HepG2 (cell line): Measurements from ENCODE around the gene ARFGEF3. TPM values are rescaled to one million over a fixed set of nuclear protein-coding genes. Genes with fewer than 3 reads are reported as not detected.
A peak's percentile ranks its signal among the peaks of the same experiment; 100 is the strongest.

Experiments used
- ATAC-seq: fragments of 200-7000 bp; cut with Tn5 transposase; 3 replicates; pipeline ENCODE4 v1.9.1; 2020; ENCODE audit warnings: mild to moderate bottlenecking, moderate library complexity
- BruUV-seq: library from RNA; stranded (reverse); fragments of 400-500 nt; replicated peaks from 2 replicates; lab custom pipeline; 2021; lab: Mats Ljungman, UMichigan
- CTCF ChIA-PET: fragments of 300-600 bp; formaldehyde crosslinking; extraction: SDS; loops from one replicate; lab custom pipeline; 2021; ENCODE audit warnings: low total read pairs, inconsistent platforms, low intra/inter-chr PET ratio; lab: Yijun Ruan, JAX
- POLR2A ChIA-PET: fragments of 350-600 bp; sonication (Branson Sonifier 250); formaldehyde crosslinking; loops from one replicate; lab custom pipeline; 2020; ENCODE audit warnings: antibody characterized with exemption, inconsistent platforms; lab: Yijun Ruan, JAX
- DNase-seq: peaks from one replicate; pipeline ENCODE4 v3.0.0-alpha.2; 2015; ENCODE audit warnings: low spot score
- FAIRE-seq: peaks from 3 replicates; lab custom pipeline; 2011; peaks lifted over from hg19 to GRCh38; lab: Jason Lieb, UNC
- H2AFZ ChIP-seq: one replicate; pipeline ENCODE4 v1.6.1; 2011; ENCODE audit warnings: low read length, inconsistent platforms
- H3K27ac ChIP-seq: fragments of 300-600 bp; 3 replicates; pipeline ENCODE4 v1.8.0; 2011; ENCODE audit warnings: mixed run types, mild to moderate bottlenecking, mixed read lengths, low read length, inconsistent platforms; ENCODE audit not compliant: insufficient read depth; ENCODE audit errors: extremely low read length
- H3K27me3 ChIP-seq, 2 experiments: fragments of 200-600 bp in 1 of 2; 2 replicates in 1 of 2; 3 replicates in 1 of 2; pipeline versions ENCODE4 v1.6.0 to v1.8.0; 2011; ENCODE audit warnings: low read length in 2 of 2, mild to moderate bottlenecking in 2 of 2, moderate library complexity in 2 of 2, inconsistent platforms in 1 of 2; ENCODE audit not compliant: insufficient read depth in 2 of 2, control insufficient read depth in 1 of 2
- H3K36me3 ChIP-seq, 2 experiments: fragments of 200-600 bp in 1 of 2; replicated peaks in 1 of 2; 2 replicates in 1 of 2; 3 replicates in 1 of 2; pipeline versions ENCODE4 v1.5.1 to v1.8.0; 2011; ENCODE audit warnings: low read length in 2 of 2, inconsistent platforms in 1 of 2; ENCODE audit not compliant: insufficient read depth in 2 of 2, control insufficient read depth in 1 of 2
- H3K4me1 ChIP-seq: 2 replicates; pipeline ENCODE4 v1.5.1; 2012; ENCODE audit warnings: low read length, inconsistent platforms; ENCODE audit not compliant: insufficient read depth
- H3K4me2 ChIP-seq: 2 replicates; pipeline ENCODE4 v1.6.0; 2011; ENCODE audit warnings: low read depth, low read length, inconsistent platforms
- H3K4me3 ChIP-seq, 3 experiments: fragments of 200-600 bp in 1 of 3; sonication (generic), shearing (Covaris generic) in 1 of 3; replicated peaks in 1 of 3; 2 replicates each; pipeline ENCODE4 v1.5.1; 2011 to 2016; ENCODE audit warnings: low read length in 3 of 3, inconsistent platforms in 2 of 3, low read depth in 2 of 3, mild to moderate bottlenecking in 2 of 3, control low read depth in 1 of 3, mixed read lengths in 1 of 3; ENCODE audit not compliant: insufficient read depth in 1 of 3
- H3K79me2 ChIP-seq: one replicate; pipeline ENCODE4 v1.6.1; 2011; ENCODE audit warnings: low read length, inconsistent platforms; ENCODE audit not compliant: insufficient read depth
- H3K9ac ChIP-seq: 2 replicates; pipeline ENCODE4 v1.6.0; 2011; ENCODE audit warnings: mild to moderate bottlenecking, low read depth, low read length, inconsistent platforms; ENCODE audit not compliant: insufficient read depth
- H3K9me3 ChIP-seq: 2 replicates; pipeline ENCODE4 v1.5.1; 2012; ENCODE audit warnings: mild to moderate bottlenecking, low read length
- H4K20me1 ChIP-seq: 2 replicates; pipeline ENCODE4 v1.6.0; 2011; ENCODE audit warnings: inconsistent platforms, mild to moderate bottlenecking, low read length, moderate library complexity; ENCODE audit not compliant: insufficient read depth
- CEBPG ChIP-seq: IDR thresholded peaks from 2 replicates; pipeline ENCODE4 v1.6.1; 2016
- DMAP1 ChIP-seq: IDR thresholded peaks from 2 replicates; pipeline ENCODE4 v1.6.1; 2016
- EEA1 ChIP-seq: sonication (generic); formaldehyde crosslinking; IDR thresholded peaks from 2 replicates; pipeline ENCODE4 v1.5.1; 2020; ENCODE audit warnings: mild to moderate bottlenecking, missing genetic modification reagents, borderline replicate concordance
- EED ChIP-seq: sonication (generic); formaldehyde crosslinking; IDR thresholded peaks from 2 replicates; pipeline ENCODE4 v1.5.0; 2020; ENCODE audit warnings: mild to moderate bottlenecking, missing genetic modification reagents
- GATAD1 ChIP-seq: IDR thresholded peaks from 2 replicates; pipeline ENCODE4 v1.6.1; 2016; ENCODE audit warnings: missing genetic modification reagents, missing compliant biosample characterization
- GZF1 ChIP-seq: sonication (generic); formaldehyde crosslinking; IDR thresholded peaks from 2 replicates; pipeline ENCODE4 v1.5.1; 2020; ENCODE audit warnings: mild to moderate bottlenecking, missing genetic modification reagents
- KAT2B ChIP-seq: fragments of 150-350 bp; IDR thresholded peaks from 2 replicates; pipeline ENCODE4 v1.6.1; 2014; ENCODE audit warnings: low read depth, low read length, borderline replicate concordance
- MED8 ChIP-seq: sonication (generic); formaldehyde crosslinking; IDR thresholded peaks from 2 replicates; pipeline ENCODE4 v1.8.1; 2023; ENCODE audit warnings: mild to moderate bottlenecking, missing genetic modification reagents; ENCODE audit not compliant: insufficient replicate concordance
- MIER2 ChIP-seq: IDR thresholded peaks from 2 replicates; pipeline ENCODE4 v1.6.1; 2016; ENCODE audit warnings: missing biosample characterization, missing genetic modification reagents
- MXD4 ChIP-seq: IDR thresholded peaks from 2 replicates; pipeline ENCODE4 v1.6.1; 2016; ENCODE audit warnings: mild to moderate bottlenecking, missing biosample characterization, missing genetic modification reagents
- MZF1 ChIP-seq: sonication (generic); formaldehyde crosslinking; IDR thresholded peaks from 2 replicates; pipeline ENCODE4 v1.8.1; 2023; ENCODE audit warnings: mild to moderate bottlenecking, missing genetic modification reagents, borderline replicate concordance
- RELA ChIP-seq: sonication (generic); formaldehyde crosslinking; IDR thresholded peaks from 2 replicates; pipeline ENCODE4 v1.4.0; 2020; ENCODE audit warnings: missing genetic modification reagents
- RFX3 ChIP-seq: IDR thresholded peaks from 2 replicates; pipeline ENCODE4 v1.6.1; 2016; ENCODE audit warnings: missing biosample characterization, missing genetic modification reagents
- SMC3 ChIP-seq: IDR thresholded peaks from 2 replicates; pipeline ENCODE4 v1.6.1; 2011; ENCODE audit warnings: low read length, improper control_type of control experiment
- SPEN ChIP-seq: sonication (generic); formaldehyde crosslinking; IDR thresholded peaks from 2 replicates; pipeline ENCODE4 v1.5.1; 2020; ENCODE audit warnings: low read depth, mild to moderate bottlenecking, missing genetic modification reagents
- STAG1 ChIP-seq: sonication (generic); formaldehyde crosslinking; IDR thresholded peaks from 2 replicates; pipeline ENCODE4 v1.4.0; 2020; ENCODE audit warnings: missing genetic modification reagents
- ZKSCAN5 ChIP-seq: sonication (generic); formaldehyde crosslinking; IDR thresholded peaks from 2 replicates; pipeline ENCODE4 v1.5.1; 2020; ENCODE audit warnings: mild to moderate bottlenecking, missing genetic modification reagents
- ZNF17 ChIP-seq: sonication (generic); formaldehyde crosslinking; IDR thresholded peaks from 2 replicates; pipeline ENCODE4 v1.5.0; 2020; ENCODE audit warnings: mild to moderate bottlenecking, missing genetic modification reagents
- ZNF205 ChIP-seq: IDR thresholded peaks from 2 replicates; pipeline ENCODE4 v1.6.1; 2018; ENCODE audit warnings: missing biosample characterization, missing genetic modification reagents
- ZNF282 ChIP-seq: fragments of 450-650 bp; IDR thresholded peaks from 2 replicates; pipeline ENCODE4 v1.6.1; 2018; ENCODE audit not compliant: partially characterized antibody
- ZNF34 ChIP-seq: sonication (generic); formaldehyde crosslinking; IDR thresholded peaks from 2 replicates; pipeline ENCODE4 v1.4.0; 2020; ENCODE audit warnings: mild to moderate bottlenecking, missing genetic modification reagents, borderline replicate concordance
- ZNF510 ChIP-seq: sonication (generic); formaldehyde crosslinking; IDR thresholded peaks from 2 replicates; pipeline ENCODE4 v1.4.0; 2020; ENCODE audit warnings: low read depth, mild to moderate bottlenecking, missing genetic modification reagents
- ZNF747 ChIP-seq: sonication (generic); formaldehyde crosslinking; IDR thresholded peaks from 2 replicates; pipeline ENCODE4 v1.8.1; 2023; ENCODE audit warnings: missing genetic modification reagents, mild to moderate bottlenecking, borderline replicate concordance
- ZNF841 ChIP-seq: sonication (generic); formaldehyde crosslinking; IDR thresholded peaks from 2 replicates; pipeline ENCODE4 v1.8.1; 2023; ENCODE audit warnings: missing genetic modification reagents, borderline replicate concordance
- WGBS: methylation state at CpG from one replicate; pipeline ENCODE4 v1.1.6; 2017; ENCODE audit warnings: low lambda C conversion rate; 5-methylcytosine and 5-hydroxymethylcytosine counted together
- in situ Hi-C: cut with HindIII; loops from 2 replicates; pipeline ENCODE4 v1.10.0; 2017; ENCODE audit warnings: low pct_unique_long_range_greater_than_20kb; ENCODE audit not compliant: extremely low pct_ligation_motif_present
- intact Hi-C: fragments of 100-400 bp; cut with micrococcal nuclease; formaldehyde crosslinking; loops from one replicate; pipeline ENCODE4 v1.10.0; 2022; ENCODE audit not compliant: unreplicated experiment
- polyA plus RNA-seq, 8 experiments: library from polyadenylated mRNA; depleted of rRNA in 3 of 8; stranded (reverse) in 7 of 8; unstranded in 1 of 8; fragments of >200 nt; fragmentation: Illumina TruSeq in 4 of 8; extraction: Trizol in 4 of 8; gene quantifications; 2 replicates each; pipeline versions ENCODE4 v1.2.1 to v1.2.3, GENCODE V29; 2011 to 2016; ENCODE audit warnings: low read depth in 4 of 8, missing spikeins in 1 of 8, mixed read lengths in 1 of 8; ENCODE audit not compliant: insufficient read depth in 1 of 8
- total RNA-seq, 5 experiments: library from RNA; depleted of rRNA; stranded (reverse); fragments of >200 nt; fragmentation: Illumina TruSeq; extraction: Trizol; gene quantifications; 2 replicates each; pipeline ENCODE4 v1.2.3, GENCODE V29; 2016; ENCODE audit warnings: low read depth in 1 of 5
- TF ChIP-seq, protein P1 (sequence below): IDR thresholded peaks from 2 replicates; pipeline ENCODE4 v1.6.1; 2016; ENCODE audit warnings: missing genetic modification reagents, missing compliant biosample characterization
- TF ChIP-seq, protein P2 (sequence below): IDR thresholded peaks from 2 replicates; pipeline ENCODE4 v1.6.1; 2016; ENCODE audit warnings: low read depth

ARFGEF3 gene
- total and polyA plus RNA-seq, 2 of the 13 experiments (the other 11 are each of a cell fraction or from before 2014, with no cell fraction given) = 0.60 to 2.6 TPM

DNA sequence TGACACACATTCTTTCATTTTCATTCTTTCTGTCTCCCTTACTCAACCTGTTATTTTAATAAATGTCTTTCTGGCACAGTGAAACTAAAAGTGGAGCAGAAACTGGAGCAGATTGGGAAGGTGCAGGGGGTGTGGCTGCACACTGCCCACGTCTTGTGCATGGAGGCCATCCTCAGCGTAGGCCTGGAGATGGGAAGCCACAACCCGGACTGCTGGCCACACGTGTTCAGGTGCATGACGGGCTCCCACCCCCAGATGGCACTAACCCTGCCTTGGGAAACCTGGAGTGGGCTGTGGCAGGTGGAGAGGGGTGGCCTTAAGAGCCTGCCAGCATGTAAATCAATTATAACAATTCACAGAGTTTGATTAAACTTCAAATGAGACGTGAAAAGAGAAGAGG lies 128.0 kb downstream of the ARFGEF3 start (continued):
- TF ChIP-seq ZNF747 (0 out of 2 replicates have a peak, but pooled peaks have one; percentile 25), RELA (CRISPR knock-in tag) (no peak), MED8 (CRISPR knock-in tag) (no peak), ZNF17 (CRISPR knock-in tag) (no peak), ZNF510 (CRISPR knock-in tag) (no peak), STAG1 (peak; percentile 58), ZNF205 (CRISPR knock-in tag) (no peak), SMC3 (peak; percentile 63), ZNF34 (CRISPR knock-in tag) (no peak), MXD4 (peak; percentile 39; the same call in 1 of the 2 replicates)

- no peak for DNase-seq
- Histone ChIP-seq H3K4me2 (no peak overlapping the region; the same call in 1 of the 2 replicates), H3K9ac (no peak overlapping the region), H3K9me3 (no peaks in the 10 kb centered on the region), H3K36me3 (no peaks in the 10 kb centered on the region), H4K20me1 (no peaks in the 10 kb centered on the region), H3K27ac (no peak overlapping the region), H3K79me2 (no peaks in the 10 kb centered on the region), H3K4me3 (no peak overlapping the region), H2AFZ (no peak overlapping the region), H3K4me1 (0 out of 2 replicates have a peak, but pooled peaks cover 5% of the 10 kb centered on the region), H3K27me3 (no peaks in the 10 kb centered on the region)
- in situ Hi-C loops (loop anchor here (25.0 kb wide), 1 partner anchor 297 kb away; no protein-coding TSS in a partner anchor), intact Hi-C loops (no loop called here)
- CTCF ChIA-PET = interaction anchor here (0.9 to 1.1 kb wide), 2 partner anchors 13 to 113 kb away, joined by 3 to 8 read pairs; partner anchors contain the start of gene HEBP2
- TF ChIP-seq, protein P1, sequence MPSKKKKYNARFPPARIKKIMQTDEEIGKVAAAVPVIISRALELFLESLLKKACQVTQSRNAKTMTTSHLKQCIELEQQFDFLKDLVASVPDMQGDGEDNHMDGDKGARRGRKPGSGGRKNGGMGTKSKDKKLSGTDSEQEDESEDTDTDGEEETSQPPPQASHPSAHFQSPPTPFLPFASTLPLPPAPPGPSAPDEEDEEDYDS (CRISPR knock-in tag) = no peak
- TF ChIP-seq, protein P2, sequence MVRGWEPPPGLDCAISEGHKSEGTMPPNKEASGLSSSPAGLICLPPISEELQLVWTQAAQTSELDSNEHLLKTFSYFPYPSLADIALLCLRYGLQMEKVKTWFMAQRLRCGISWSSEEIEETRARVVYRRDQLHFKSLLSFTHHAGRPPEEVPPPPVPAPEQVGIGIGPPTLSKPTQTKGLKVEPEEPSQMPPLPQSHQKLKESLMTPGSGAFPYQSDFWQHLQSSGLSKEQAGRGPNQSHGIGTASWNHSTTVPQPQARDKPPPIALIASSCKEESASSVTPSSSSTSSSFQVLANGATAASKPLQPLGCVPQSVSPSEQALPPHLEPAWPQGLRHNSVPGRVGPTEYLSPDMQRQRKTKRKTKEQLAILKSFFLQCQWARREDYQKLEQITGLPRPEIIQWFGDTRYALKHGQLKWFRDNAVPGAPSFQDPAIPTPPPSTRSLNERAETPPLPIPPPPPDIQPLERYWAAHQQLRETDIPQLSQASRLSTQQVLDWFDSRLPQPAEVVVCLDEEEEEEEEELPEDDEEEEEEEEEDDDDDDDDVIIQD = no peak
- no peak for TF ChIP-seq ZNF282
- no peak for TF ChIP-seq MZF1
- TF ChIP-seq EEA1 (CRISPR knock-in tag) = no peak
- TF ChIP-seq GZF1 (CRISPR knock-in tag) = no peak
- no peak for TF ChIP-seq DMAP1 (CRISPR knock-in tag)
- no peak for TF ChIP-seq KAT2B
- TF ChIP-seq RFX3 (CRISPR knock-in tag) = no peak
- TF ChIP-seq GATAD1 (CRISPR knock-in tag) = no peak
- TF ChIP-seq CEBPG = no peak
- TF ChIP-seq MIER2 (CRISPR knock-in tag) = no peak
- TF ChIP-seq ZNF841 (CRISPR knock-in tag) = no peak
- no peak for TF ChIP-seq ZKSCAN5 (CRISPR knock-in tag)
- no peak for TF ChIP-seq SPEN
- TF ChIP-seq EED (CRISPR knock-in tag) = no peak
- no TSS peak for BruUV-seq
- FAIRE-seq = no peak
- POLR2A ChIA-PET = no interaction called here
- 42% methylated on average over 5 of the region's 5 CpGs for WGBS
- no peak for ATAC-seq
These were observed 128.8 kb downstream of the ARFGEF3 start for GRCh38 chr6:138290423-138290962.
